ENCODE measurements around the gene ITPRIPL2. TPM values are rescaled to one million over a fixed set of nuclear protein-coding genes. Genes with fewer than 3 reads are reported as not detected.

ITPRIPL2 gene
- total RNA-seq, 1 donor from 2014 or later, result 14.5 TPM

DNA sequence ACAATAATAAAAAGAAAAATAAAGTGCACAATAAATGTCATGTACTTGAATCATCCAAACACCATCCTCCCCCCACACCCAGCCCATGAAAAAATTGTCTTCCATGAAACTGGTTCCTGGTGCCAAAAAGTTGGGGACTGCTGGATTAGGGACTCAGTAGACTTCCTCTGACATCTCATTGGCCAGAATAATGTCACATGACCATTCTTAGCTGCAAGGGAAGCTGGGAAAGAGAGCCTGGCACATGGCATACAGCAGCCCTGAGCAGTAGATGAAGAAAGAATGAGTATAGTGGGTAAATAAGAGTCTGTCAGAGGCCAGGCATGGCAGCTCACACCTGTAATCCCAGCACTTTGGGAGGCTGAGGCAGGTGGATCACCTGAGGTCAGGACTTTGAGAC, 12.5 kb downstream of the ITPRIPL2 start:
- TF ChIP-seq, protein P1, sequence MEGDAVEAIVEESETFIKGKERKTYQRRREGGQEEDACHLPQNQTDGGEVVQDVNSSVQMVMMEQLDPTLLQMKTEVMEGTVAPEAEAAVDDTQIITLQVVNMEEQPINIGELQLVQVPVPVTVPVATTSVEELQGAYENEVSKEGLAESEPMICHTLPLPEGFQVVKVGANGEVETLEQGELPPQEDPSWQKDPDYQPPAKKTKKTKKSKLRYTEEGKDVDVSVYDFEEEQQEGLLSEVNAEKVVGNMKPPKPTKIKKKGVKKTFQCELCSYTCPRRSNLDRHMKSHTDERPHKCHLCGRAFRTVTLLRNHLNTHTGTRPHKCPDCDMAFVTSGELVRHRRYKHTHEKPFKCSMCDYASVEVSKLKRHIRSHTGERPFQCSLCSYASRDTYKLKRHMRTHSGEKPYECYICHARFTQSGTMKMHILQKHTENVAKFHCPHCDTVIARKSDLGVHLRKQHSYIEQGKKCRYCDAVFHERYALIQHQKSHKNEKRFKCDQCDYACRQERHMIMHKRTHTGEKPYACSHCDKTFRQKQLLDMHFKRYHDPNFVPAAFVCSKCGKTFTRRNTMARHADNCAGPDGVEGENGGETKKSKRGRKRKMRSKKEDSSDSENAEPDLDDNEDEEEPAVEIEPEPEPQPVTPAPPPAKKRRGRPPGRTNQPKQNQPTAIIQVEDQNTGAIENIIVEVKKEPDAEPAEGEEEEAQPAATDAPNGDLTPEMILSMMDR (conservative IDR thresholded peaks at IDR 0.05; ENCODE audit: low read depth, low read length), result no peak
- DNase-seq (ENCODE audit: low read depth), result no peak
- H3K4me3 ChIP-seq (ENCODE audit: low read depth, low read length), result no peak overlapping the region

DNA sequence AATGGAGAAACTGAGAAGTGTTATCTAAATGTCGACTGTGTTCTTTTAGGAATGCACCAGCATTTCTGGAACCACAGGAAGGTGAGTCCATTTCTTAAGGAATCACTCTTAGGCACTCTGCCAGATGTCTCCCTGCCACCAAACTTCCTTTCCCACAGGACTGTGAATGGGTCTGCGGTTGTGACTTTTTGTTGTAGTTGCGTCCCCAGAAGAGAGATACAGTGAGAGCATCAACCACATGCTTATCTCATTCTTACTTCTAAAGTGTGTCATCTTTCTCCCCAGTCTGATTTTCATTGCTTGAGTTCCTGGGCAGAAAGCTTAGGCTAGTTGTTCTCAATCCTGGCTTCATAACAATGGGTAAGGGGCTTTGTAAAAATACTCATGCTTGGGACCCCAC, 13.4 kb downstream of the ITPRIPL2 start:
- TF ChIP-seq, protein P1 (conservative IDR thresholded peaks at IDR 0.05; ENCODE audit: low read depth, low read length), result no peak
- H3K4me3 ChIP-seq (ENCODE audit: low read depth, low read length), result no peak overlapping the region
- DNase-seq (ENCODE audit: low read depth), result no peak

DNA sequence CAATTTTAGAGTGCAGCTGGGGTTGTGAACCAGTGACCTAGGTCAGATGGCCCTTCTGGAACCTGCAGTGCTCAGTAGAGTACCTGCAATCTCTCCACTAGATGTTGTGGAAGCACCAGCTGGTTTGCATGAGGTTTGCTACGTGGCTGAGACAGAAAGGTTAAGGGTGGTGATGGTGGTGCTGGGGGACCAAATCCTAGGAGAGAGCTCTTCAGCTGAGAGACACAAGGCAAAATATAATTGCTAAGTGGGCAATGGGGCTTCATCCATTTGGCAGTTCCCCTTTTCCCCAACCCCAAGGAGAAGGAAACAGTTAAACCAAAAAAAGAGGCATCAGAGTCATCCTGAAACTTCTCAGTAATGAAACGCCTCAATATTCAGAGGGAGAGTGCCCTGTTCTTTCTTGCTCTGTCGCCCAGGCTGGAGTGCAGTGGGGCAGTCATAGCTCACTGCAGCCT, 13.9 kb downstream of the ITPRIPL2 start:
- no peak overlapping the region for H3K4me3 ChIP-seq (ENCODE audit: low read depth, low read length)
- DNase-seq (ENCODE audit: low read depth), result no peak
- TF ChIP-seq, protein P1 (conservative IDR thresholded peaks at IDR 0.05; ENCODE audit: low read depth, low read length), result no peak

DNA sequence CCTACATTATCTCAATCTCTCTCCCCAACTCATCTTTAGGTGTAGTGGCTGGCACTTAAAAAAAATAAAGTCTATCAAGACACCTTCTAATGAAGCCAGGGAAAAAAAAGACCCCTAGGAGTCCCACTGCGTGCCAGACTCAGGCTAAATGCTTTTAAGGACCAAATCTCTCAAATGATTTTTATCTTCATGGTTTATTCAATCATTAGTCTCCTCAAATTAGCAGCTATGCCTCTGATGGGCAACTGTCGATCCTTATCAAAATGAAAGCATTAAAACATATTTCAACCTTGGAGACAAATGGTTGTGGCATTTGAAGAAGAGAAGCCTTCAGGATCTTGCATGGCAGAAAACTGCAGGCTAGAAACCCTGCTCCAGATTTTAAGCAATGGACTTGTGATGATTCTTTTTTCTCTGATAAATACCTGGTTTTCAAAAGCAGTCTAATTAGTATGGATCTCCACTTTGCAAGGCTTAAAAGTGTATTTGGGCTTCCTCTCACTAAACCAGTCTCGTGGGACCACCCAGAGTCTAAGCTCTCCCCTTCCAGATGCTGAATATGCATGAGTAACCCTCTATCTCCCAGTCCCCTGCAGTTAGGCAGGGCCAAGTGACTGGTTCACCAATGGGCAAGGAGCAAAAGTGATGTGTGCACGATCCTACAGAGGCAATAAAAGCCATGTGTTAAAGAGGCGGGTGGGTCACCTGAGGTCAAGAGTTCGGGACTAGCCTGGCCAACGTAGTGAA, 14.9 kb downstream of the ITPRIPL2 start:
- H3K4me3 ChIP-seq (ENCODE audit: low read depth, low read length), result no peak overlapping the region
- TF ChIP-seq, protein P1 (conservative IDR thresholded peaks at IDR 0.05; ENCODE audit: low read depth, low read length), result no peak
- DNase-seq (ENCODE audit: low read depth), result no peak

DNA sequence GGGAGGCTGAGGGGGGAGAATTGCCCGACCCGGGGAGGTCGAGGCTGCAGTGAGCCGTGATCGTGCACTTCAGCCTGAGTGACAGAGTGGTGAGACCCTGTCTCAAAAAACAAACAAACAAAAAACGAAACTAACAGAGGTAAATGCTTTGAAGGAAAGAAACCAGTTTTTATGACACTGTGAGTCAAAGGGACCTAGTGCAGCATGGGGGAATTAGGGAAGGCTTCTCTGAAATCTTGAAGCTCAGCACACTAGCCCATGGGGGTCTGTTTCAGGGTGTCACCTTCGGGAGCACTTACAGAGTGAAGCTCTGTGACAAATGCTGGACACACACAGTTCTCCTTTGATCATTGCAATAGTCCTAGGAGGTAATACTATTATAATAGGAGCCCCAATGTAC, 16.6 kb downstream of the ITPRIPL2 start:
- no peak overlapping the region for H3K4me3 ChIP-seq (ENCODE audit: low read depth, low read length)
- no peak for DNase-seq (ENCODE audit: low read depth)
- TF ChIP-seq, protein P1 (conservative IDR thresholded peaks at IDR 0.05; ENCODE audit: low read depth, low read length), result no peak

DNA sequence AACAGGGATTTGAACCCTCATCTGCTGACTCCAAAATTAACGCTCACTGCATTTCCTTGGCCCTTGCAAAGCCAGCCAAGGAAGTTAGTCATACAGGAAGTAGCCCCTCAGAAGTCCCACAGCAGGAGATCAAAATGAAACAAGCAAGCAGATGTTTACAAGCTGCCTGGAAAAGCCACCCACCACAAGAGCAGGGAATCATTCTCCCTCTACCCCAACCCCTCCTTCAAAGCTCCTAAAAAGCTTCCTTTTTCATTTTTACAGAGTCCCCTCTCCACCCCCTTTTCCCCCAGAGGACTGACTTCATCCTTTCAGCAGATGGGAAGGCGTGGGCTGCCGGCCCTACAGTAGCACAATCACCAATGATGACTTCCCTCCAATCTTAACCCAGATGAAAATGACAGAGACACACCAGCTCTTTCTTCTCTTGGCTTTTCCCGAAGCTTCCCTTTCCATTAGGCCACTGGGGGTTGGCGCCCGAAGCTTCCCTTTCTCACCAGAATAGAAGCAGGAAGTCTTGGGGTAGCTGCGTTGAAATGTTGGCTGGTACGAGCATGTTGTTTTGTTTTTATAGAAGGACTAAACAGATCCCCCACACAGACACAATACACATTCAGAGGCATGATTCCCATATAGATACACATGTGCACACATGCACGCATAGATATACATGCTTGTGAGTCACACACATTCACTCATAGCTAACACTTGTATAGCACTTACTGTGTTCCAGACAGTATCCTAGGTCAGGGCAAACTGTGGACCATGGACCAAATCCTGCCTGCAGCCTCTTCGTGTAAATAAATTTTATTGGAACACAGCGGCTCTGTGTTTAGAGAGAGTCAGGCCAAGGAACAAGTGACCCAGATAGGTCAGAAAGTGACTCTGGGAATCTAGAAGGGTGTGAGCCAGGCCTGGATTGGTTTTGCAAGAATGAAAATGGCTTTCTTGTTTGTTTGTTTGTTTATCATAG, 17.4 kb downstream of the ITPRIPL2 start:
- TF ChIP-seq, protein P1 (conservative IDR thresholded peaks at IDR 0.05; ENCODE audit: low read depth, low read length), result no peak
- H3K4me3 ChIP-seq (ENCODE audit: low read depth, low read length), result no peak overlapping the region
- no peak for DNase-seq (ENCODE audit: low read depth)

Measured in epithelial cell of proximal tubule (primary cell).